ENCODE measurements around the gene SCN9A. TPM values are rescaled to one million over a fixed set of nuclear protein-coding genes. Genes with fewer than 3 reads are reported as not detected.

The SCN9A gene
- total and polyA plus RNA-seq, 3 experiments from 2014 or later, result not detected

- CTCF ChIA-PET, result no interaction called here
- Mint-ChIP-seq H3K27ac (no peak overlapping the region), H3K4me1 (no peaks in the 10 kb centered on the region), H3K9me3 (peaks cover 0 to 3% (median 1%) of the 10 kb centered on the region in 5 donors), H3K4me3 (no peak overlapping the region), H3K27me3 (no peaks in the 10 kb centered on the region), H3K36me3 (no peaks in the 10 kb centered on the region)
- Histone ChIP-seq H3K9me3 (ENCODE audit: low read length) (no peaks in the 10 kb centered on the region), H3K27me3 (ENCODE audit: insufficient read depth, low read length, poor library complexity, severe bottlenecking) (no peaks in the 10 kb centered on the region), H3K4me1 (ENCODE audit: insufficient read depth, low read length) (no peaks in the 10 kb centered on the region), H3K36me3 (ENCODE audit: insufficient read depth, low read length) (no peaks in the 10 kb centered on the region), H3K4me3 (ENCODE audit: low read length) (no peak overlapping the region), H3K27ac (ENCODE audit: low read depth, low read length) (no peak overlapping the region)
- DNase-seq, result no peak
- POLR2A ChIA-PET, result no interaction called here
These were observed 133.4 kb downstream of the SCN9A start for GRCh38 chr2:166242309-166242708.

- CTCF ChIA-PET, result no interaction called here
- no peak overlapping the region for H3K4me3 Mint-ChIP-seq
- Histone ChIP-seq H3K4me1 (ENCODE audit: insufficient read depth, low read length) (no peaks in the 10 kb centered on the region), H3K36me3 (ENCODE audit: insufficient read depth, low read length) (no peaks in the 10 kb centered on the region), H3K4me3 (ENCODE audit: low read length) (no peak overlapping the region), H3K27me3 (ENCODE audit: insufficient read depth, low read length, poor library complexity, severe bottlenecking) (no peaks in the 10 kb centered on the region), H3K9me3 (ENCODE audit: low read length) (no peaks in the 10 kb centered on the region), H3K27ac (ENCODE audit: low read depth, low read length) (no peak overlapping the region)
- POLR2A ChIA-PET, result no interaction called here
- H3K9me3 Mint-ChIP-seq, result peaks cover 0 to 5% (median 1%) of the 10 kb centered on the region in 5 donors
- no peaks in the 10 kb centered on the region for H3K27me3 Mint-ChIP-seq
- no peak overlapping the region for H3K27ac Mint-ChIP-seq
- no peaks in the 10 kb centered on the region for H3K36me3 Mint-ChIP-seq
- H3K4me1 Mint-ChIP-seq, result no peaks in the 10 kb centered on the region
- no peak for DNase-seq
These were observed 135.1 kb downstream of the SCN9A start for GRCh38 chr2:166240387-166241313.

GRCh38 chr2:166239548-166239947 lies 136.2 kb downstream of the SCN9A start:
- POLR2A ChIA-PET, result no interaction called here
- CTCF ChIA-PET, result no interaction called here
- Histone ChIP-seq H3K36me3 (ENCODE audit: insufficient read depth, low read length) (no peaks in the 10 kb centered on the region), H3K4me1 (ENCODE audit: insufficient read depth, low read length) (no peaks in the 10 kb centered on the region), H3K9me3 (ENCODE audit: low read length) (no peaks in the 10 kb centered on the region), H3K27me3 (ENCODE audit: insufficient read depth, low read length, poor library complexity, severe bottlenecking) (no peaks in the 10 kb centered on the region), H3K27ac (ENCODE audit: low read depth, low read length) (no peak overlapping the region), H3K4me3 (ENCODE audit: low read length) (no peak overlapping the region)
- no peaks in the 10 kb centered on the region for H3K36me3 Mint-ChIP-seq
- no peaks in the 10 kb centered on the region for H3K4me1 Mint-ChIP-seq
- H3K27ac Mint-ChIP-seq, result no peak overlapping the region
- H3K9me3 Mint-ChIP-seq, result peaks cover 0 to 9% (median 1%) of the 10 kb centered on the region in 5 donors
- DNase-seq, result no peak
- no peak overlapping the region for H3K4me3 Mint-ChIP-seq
- H3K27me3 Mint-ChIP-seq, result no peaks in the 10 kb centered on the region

- no peak overlapping the region for H3K4me3 Mint-ChIP-seq
- no peaks in the 10 kb centered on the region for H3K27me3 Mint-ChIP-seq
- ChIA-PET CTCF (no interaction called here), POLR2A (no interaction called here)
- H3K4me1 ChIP-seq (ENCODE audit: insufficient read depth, low read length), result no peaks in the 10 kb centered on the region
- no peaks in the 10 kb centered on the region for H3K36me3 ChIP-seq (ENCODE audit: insufficient read depth, low read length)
- no peak overlapping the region for H3K4me3 ChIP-seq (ENCODE audit: low read length)
- no peaks in the 10 kb centered on the region for H3K4me1 Mint-ChIP-seq
- H3K27me3 ChIP-seq (ENCODE audit: insufficient read depth, low read length, poor library complexity, severe bottlenecking), result no peaks in the 10 kb centered on the region
- no peak overlapping the region for H3K27ac Mint-ChIP-seq
- no peaks in the 10 kb centered on the region for H3K9me3 ChIP-seq (ENCODE audit: low read length)
- DNase-seq, result no peak
- H3K36me3 Mint-ChIP-seq, result no peaks in the 10 kb centered on the region
- peaks cover 0 to 15% (median 0%) of the 10 kb centered on the region in 5 donors for H3K9me3 Mint-ChIP-seq
- H3K27ac ChIP-seq (ENCODE audit: low read depth, low read length), result no peak overlapping the region
These were observed 137.6 kb downstream of the SCN9A start for GRCh38 chr2:166238176-166238575.

- H3K36me3 ChIP-seq (ENCODE audit: insufficient read depth, low read length), result no peaks in the 10 kb centered on the region
- Mint-ChIP-seq H3K27me3 (no peaks in the 10 kb centered on the region), H3K27ac (no peak overlapping the region), H3K4me3 (no peak overlapping the region), H3K36me3 (no peaks in the 10 kb centered on the region), H3K9me3 (peaks cover 0 to 15% (median 0%) of the 10 kb centered on the region in 5 donors), H3K4me1 (no peaks in the 10 kb centered on the region)
- ChIA-PET CTCF (no interaction called here), POLR2A (no interaction called here)
- H3K4me3 ChIP-seq (ENCODE audit: low read length), result no peak overlapping the region
- H3K4me1 ChIP-seq (ENCODE audit: insufficient read depth, low read length), result no peaks in the 10 kb centered on the region
- no peaks in the 10 kb centered on the region for H3K9me3 ChIP-seq (ENCODE audit: low read length)
- no peak for DNase-seq
- no peaks in the 10 kb centered on the region for H3K27me3 ChIP-seq (ENCODE audit: insufficient read depth, low read length, poor library complexity, severe bottlenecking)
- H3K27ac ChIP-seq (ENCODE audit: low read depth, low read length), result no peak overlapping the region
These were observed 141.5 kb downstream of the SCN9A start for GRCh38 chr2:166234112-166234846.

GRCh38 chr2:166233244-166233643 lies 142.5 kb downstream of the SCN9A start:
- H3K36me3 ChIP-seq (ENCODE audit: insufficient read depth, low read length), result no peaks in the 10 kb centered on the region
- H3K4me1 ChIP-seq (ENCODE audit: insufficient read depth, low read length), result no peaks in the 10 kb centered on the region
- H3K27me3 ChIP-seq (ENCODE audit: insufficient read depth, low read length, poor library complexity, severe bottlenecking), result no peaks in the 10 kb centered on the region
- ChIA-PET CTCF (no interaction called here), POLR2A (no interaction called here)
- no peaks in the 10 kb centered on the region for H3K4me1 Mint-ChIP-seq
- peaks cover 0 to 15% (median 0%) of the 10 kb centered on the region in 5 donors for H3K9me3 Mint-ChIP-seq
- DNase-seq, result no peak
- H3K27me3 Mint-ChIP-seq, result no peaks in the 10 kb centered on the region
- H3K27ac Mint-ChIP-seq, result no peak overlapping the region
- no peak overlapping the region for H3K4me3 ChIP-seq (ENCODE audit: low read length)
- H3K9me3 ChIP-seq (ENCODE audit: low read length), result no peaks in the 10 kb centered on the region
- no peak overlapping the region for H3K27ac ChIP-seq (ENCODE audit: low read depth, low read length)
- no peak overlapping the region for H3K4me3 Mint-ChIP-seq
- H3K36me3 Mint-ChIP-seq, result no peaks in the 10 kb centered on the region

- Histone ChIP-seq H3K9me3 (ENCODE audit: low read length) (no peaks in the 10 kb centered on the region), H3K36me3 (ENCODE audit: insufficient read depth, low read length) (no peaks in the 10 kb centered on the region), H3K27ac (ENCODE audit: low read depth, low read length) (no peak overlapping the region), H3K4me3 (ENCODE audit: low read length) (no peak overlapping the region), H3K27me3 (ENCODE audit: insufficient read depth, low read length, poor library complexity, severe bottlenecking) (no peaks in the 10 kb centered on the region), H3K4me1 (ENCODE audit: insufficient read depth, low read length) (no peaks in the 10 kb centered on the region)
- POLR2A ChIA-PET, result no interaction called here
- no peak overlapping the region for H3K27ac Mint-ChIP-seq
- H3K4me3 Mint-ChIP-seq, result no peak overlapping the region
- H3K4me1 Mint-ChIP-seq, result no peaks in the 10 kb centered on the region
- CTCF ChIA-PET, result no interaction called here
- no peaks in the 10 kb centered on the region for H3K27me3 Mint-ChIP-seq
- peaks cover 0 to 11% (median 0%) of the 10 kb centered on the region in 5 donors for H3K9me3 Mint-ChIP-seq
- no peak for DNase-seq
- H3K36me3 Mint-ChIP-seq, result no peaks in the 10 kb centered on the region
These were observed 145.0 kb downstream of the SCN9A start for GRCh38 chr2:166230724-166231070.

- CTCF ChIA-PET, result no interaction called here
- no peaks in the 10 kb centered on the region for H3K4me1 ChIP-seq (ENCODE audit: insufficient read depth, low read length)
- H3K27ac Mint-ChIP-seq, result no peak overlapping the region
These were observed 145.6 kb downstream of the SCN9A start for GRCh38 chr2:166230024-166230723.

More at GRCh38 chr2:166230024-166230723, 145.6 kb downstream of the SCN9A start:
- Histone ChIP-seq H3K27ac (ENCODE audit: low read depth, low read length) (no peak overlapping the region), H3K4me3 (ENCODE audit: low read length) (no peak overlapping the region), H3K36me3 (ENCODE audit: insufficient read depth, low read length) (no peaks in the 10 kb centered on the region), H3K9me3 (ENCODE audit: low read length) (no peaks in the 10 kb centered on the region), H3K27me3 (ENCODE audit: insufficient read depth, low read length, poor library complexity, severe bottlenecking) (no peaks in the 10 kb centered on the region)
- DNase-seq, result no peak
- Mint-ChIP-seq H3K27me3 (no peaks in the 10 kb centered on the region), H3K4me1 (no peaks in the 10 kb centered on the region), H3K36me3 (no peaks in the 10 kb centered on the region), H3K9me3 (peaks cover 0 to 7% (median 0%) of the 10 kb centered on the region in 5 donors), H3K4me3 (no peak overlapping the region)
- POLR2A ChIA-PET, result no interaction called here

Measured in CD8-positive, alpha-beta memory T cell (primary cell).